ENCODE measurements around the gene ERBB2. TPM values are rescaled to one million over a fixed set of nuclear protein-coding genes. Genes with fewer than 3 reads are reported as not detected.

Gene ERBB2
- total and polyA plus RNA-seq, 9 of the 15 experiments (the other 6 are each of a cell fraction or from before 2014, with no cell fraction given): 0.74 to 5.6 (median 3.3) TPM

- TF ChIP-seq FOXP4 (CRISPR knock-in tag; IDR thresholded peaks at IDR 0.05; ENCODE audit: borderline replicate concordance) (no peak), MECOM (CRISPR knock-in tag; IDR thresholded peaks at IDR 0.05) (no peak), FOXM1 (IDR thresholded peaks at IDR 0.05; ENCODE audit: low read depth) (no peak), FOXM1 (CRISPR knock-in tag; IDR thresholded peaks at IDR 0.05; ENCODE audit: low read depth) (no peak), SRSF9 (IDR thresholded peaks at IDR 0.05; ENCODE audit: borderline replicate concordance, low read depth, low read length) (no peak), TAF9B (IDR thresholded peaks at IDR 0.05; ENCODE audit: partially characterized antibody) (peak; percentile 63), MAFF (IDR thresholded peaks at IDR 0.05; ENCODE audit: low read length) (no peak), GABPB1 (CRISPR knock-in tag; IDR thresholded peaks at IDR 0.05) (no peak), BDP1 (IDR thresholded peaks at IDR 0.05; ENCODE audit: insufficient read depth, insufficient read length) (no peak), KLF10 (CRISPR knock-in tag; IDR thresholded peaks at IDR 0.05) (no peak), FOXK2 (conservative IDR thresholded peaks at IDR 0.05 in 1 of 2, IDR thresholded peaks at IDR 0.05 in 1 of 2; ENCODE audit: low read depth in 2 of 2) (0 out of 4 replicates have a peak, but pooled peaks of 1 of the 2 experiments have one; percentile 20), ESRRA (IDR thresholded peaks at IDR 0.05; ENCODE audit: borderline replicate concordance, low read depth) (peak; percentile 88), ELF1 (tag; IDR thresholded peaks at IDR 0.05) (peak; percentile 51), NONO (IDR thresholded peaks at IDR 0.05; ENCODE audit: low read depth in 2 of 2, low read length in 1 of 2) (no peak), RB1 (IDR thresholded peaks at IDR 0.05; ENCODE audit: low read depth) (no peak), ZEB2 (IDR thresholded peaks at IDR 0.05) (no peak; the same call in 1 of the 2 replicates), MYC (IDR thresholded peaks at IDR 0.05; ENCODE audit: low read depth, low read length) (peak; percentile 57), MYC (CRISPR knock-in tag; IDR thresholded peaks at IDR 0.05; ENCODE audit: borderline replicate concordance, low read depth) (no peak), ZBTB1 (CRISPR knock-in tag; IDR thresholded peaks at IDR 0.05; ENCODE audit: borderline replicate concordance, low read depth) (no peak), RBM22 (IDR thresholded peaks at IDR 0.05; ENCODE audit: low read depth, low read length, poor library complexity, severe bottlenecking) (no peak), PML (IDR thresholded peaks at IDR 0.05; ENCODE audit: low read length) (peak; percentile 58; the same call in 1 of the 2 replicates), ZNF830 (CRISPR knock-in tag; IDR thresholded peaks at IDR 0.05) (no peak), ZNF395 (CRISPR knock-in tag; IDR thresholded peaks at IDR 0.05) (no peak), TGIF2 (CRISPR knock-in tag; IDR thresholded peaks at IDR 0.05) (no peak)
- TF ChIP-seq, protein P1, sequence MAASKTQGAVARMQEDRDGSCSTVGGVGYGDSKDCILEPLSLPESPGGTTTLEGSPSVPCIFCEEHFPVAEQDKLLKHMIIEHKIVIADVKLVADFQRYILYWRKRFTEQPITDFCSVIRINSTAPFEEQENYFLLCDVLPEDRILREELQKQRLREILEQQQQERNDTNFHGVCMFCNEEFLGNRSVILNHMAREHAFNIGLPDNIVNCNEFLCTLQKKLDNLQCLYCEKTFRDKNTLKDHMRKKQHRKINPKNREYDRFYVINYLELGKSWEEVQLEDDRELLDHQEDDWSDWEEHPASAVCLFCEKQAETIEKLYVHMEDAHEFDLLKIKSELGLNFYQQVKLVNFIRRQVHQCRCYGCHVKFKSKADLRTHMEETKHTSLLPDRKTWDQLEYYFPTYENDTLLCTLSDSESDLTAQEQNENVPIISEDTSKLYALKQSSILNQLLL (CRISPR knock-in tag; IDR thresholded peaks at IDR 0.05; ENCODE audit: borderline replicate concordance): no peak
Measured at GRCh38 chr17:39722965-39723848, 23.3 kb downstream of the ERBB2 start (continued).
